ENCODE data around the gene ALAS1.

DNA sequence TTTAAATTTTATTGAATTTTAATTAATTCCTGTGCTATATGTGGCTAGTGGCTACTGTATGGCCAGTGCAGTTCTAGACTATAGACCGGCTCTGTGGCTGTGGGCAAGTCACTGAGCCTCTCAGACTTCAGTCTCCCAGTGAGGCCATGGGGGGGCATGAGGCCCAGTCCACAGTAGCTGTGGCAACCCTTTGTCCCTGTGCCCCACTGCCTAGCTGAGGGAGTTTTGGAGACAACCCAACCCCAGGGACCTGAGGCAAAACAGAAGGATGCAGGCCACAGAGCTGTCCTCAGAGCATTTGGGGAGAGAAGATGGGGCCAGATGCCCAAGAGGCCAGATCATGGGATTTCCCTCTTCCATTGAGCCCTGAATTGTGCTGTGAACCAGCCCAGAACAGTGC lies 24.9 kb upstream of the ALAS1 start:
- TF ChIP-seq, protein P1, sequence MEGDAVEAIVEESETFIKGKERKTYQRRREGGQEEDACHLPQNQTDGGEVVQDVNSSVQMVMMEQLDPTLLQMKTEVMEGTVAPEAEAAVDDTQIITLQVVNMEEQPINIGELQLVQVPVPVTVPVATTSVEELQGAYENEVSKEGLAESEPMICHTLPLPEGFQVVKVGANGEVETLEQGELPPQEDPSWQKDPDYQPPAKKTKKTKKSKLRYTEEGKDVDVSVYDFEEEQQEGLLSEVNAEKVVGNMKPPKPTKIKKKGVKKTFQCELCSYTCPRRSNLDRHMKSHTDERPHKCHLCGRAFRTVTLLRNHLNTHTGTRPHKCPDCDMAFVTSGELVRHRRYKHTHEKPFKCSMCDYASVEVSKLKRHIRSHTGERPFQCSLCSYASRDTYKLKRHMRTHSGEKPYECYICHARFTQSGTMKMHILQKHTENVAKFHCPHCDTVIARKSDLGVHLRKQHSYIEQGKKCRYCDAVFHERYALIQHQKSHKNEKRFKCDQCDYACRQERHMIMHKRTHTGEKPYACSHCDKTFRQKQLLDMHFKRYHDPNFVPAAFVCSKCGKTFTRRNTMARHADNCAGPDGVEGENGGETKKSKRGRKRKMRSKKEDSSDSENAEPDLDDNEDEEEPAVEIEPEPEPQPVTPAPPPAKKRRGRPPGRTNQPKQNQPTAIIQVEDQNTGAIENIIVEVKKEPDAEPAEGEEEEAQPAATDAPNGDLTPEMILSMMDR (optimal IDR thresholded peaks at IDR 0.05 in 1 of 3, IDR thresholded peaks at IDR 0.05 in 1 of 3, conservative IDR thresholded peaks at IDR 0.05 in 1 of 3; ENCODE audit: extremely low read depth in 1 of 3, insufficient read depth in 2 of 3, low read length in 3 of 3): no peak
- TF ChIP-seq EZH2 (IDR thresholded peaks at IDR 0.05; ENCODE audit: low read length): no peak
